Measurements from ENCODE around the gene ONECUT3.

ONECUT3 gene

DNA sequence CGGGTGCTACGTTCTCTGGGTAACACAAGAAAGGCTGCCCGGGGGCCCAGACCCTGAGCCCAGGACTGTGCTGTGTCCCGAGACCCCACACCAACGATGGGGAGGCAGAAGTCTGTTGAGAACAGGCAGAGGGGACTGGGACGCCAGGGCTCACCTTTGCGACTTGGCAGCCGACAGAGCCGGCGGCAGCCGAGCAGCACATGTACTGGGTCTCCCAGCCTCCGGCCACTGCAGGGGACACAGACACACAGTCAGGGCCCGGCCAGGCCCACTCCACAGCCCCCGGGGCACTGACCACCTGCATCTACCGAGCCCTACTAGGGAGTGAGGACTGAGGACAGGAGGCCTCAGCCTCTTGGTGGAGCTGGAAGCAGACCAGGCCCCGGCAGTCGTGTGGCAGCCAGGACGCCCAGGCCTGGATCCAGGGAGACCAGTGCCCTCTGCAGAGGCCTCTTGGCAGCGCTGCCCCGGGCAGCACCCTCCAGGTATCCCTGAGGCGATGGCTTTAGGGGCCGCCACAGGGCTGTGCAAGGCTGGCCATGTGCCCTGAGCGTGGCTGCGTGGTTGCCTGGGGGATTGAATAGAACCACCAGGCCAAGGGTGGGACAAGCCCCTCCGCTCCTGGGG lies 64.4 kb downstream of the ONECUT3 start:
- no peak for DNase-seq

DNA sequence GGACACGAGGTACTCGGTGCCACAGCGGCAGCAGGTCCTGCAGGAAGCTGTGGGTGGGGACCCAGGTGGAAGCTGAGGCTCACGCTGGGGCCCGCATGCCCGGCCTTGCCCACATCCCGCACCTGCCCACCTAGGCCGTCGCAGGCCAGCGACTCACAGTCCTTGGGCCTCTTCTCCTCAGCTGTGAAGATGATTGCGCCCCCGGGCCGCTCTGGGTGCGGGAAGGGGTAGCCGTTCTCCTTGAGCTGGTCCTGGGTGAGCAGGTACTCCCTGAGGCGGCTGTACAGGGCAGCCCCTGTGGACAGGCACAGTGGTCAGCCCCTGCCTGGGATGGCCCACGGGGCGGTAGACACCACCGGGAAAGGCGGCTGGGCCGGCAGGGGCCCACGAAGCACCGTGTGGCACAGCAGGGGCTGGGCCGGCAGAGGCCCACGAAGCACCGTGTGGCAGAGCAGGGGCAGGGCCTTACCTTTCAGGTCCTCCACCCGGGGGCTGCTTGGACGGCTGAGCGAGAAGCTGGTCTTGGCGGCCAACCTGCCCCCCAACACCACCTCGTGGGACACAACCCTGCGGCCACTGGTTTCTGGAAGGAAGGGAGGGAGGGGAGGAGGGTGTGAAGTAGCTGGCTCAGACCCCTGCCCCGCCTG lies 65.4 kb downstream of the ONECUT3 start:
- no peak for DNase-seq

DNA sequence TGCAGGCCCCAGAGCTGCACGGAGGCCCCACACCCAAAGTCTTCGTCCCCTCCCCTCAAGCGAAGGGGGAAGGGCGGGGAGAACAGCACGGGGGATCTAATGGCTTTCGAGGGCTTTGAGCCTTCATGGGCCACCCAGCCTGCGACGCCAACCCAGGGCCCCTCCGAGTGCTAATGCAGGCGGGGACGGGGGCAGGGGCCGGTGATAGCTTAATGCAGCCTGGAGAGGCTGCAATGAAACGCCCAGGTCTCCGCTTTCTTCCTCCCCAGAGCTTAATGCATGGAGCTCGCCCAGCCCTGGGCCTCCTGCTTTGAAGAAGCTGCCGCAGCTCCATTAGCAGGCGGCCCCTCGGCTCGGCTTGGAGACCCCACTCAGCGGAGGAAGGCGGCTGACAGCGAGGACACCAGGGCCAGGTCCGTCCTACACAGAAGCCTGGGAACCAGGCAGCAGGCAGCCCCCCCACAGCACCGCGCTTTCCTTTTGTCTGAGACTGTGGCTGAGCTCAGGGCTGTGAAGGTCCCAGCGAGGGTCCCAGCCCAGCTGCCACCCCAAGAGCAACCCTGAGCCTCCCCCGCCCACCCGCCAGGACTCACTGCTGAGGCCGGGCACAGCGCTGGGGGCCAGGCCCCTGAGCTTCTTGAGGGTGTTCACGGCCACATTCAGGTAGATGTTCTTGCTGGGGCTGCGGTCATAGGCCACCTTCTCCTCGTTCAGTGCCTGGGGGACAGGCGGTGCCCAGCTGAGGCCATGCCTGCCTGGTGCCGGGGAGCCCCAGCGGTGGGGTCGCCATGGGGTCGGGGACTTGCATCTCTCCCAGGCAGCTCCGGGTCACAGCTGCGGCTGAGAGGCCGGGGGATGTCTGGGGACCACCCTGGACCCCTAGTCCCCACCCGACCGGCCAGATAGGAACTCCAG lies 66.3 kb downstream of the ONECUT3 start:
- no peak for DNase-seq

DNA sequence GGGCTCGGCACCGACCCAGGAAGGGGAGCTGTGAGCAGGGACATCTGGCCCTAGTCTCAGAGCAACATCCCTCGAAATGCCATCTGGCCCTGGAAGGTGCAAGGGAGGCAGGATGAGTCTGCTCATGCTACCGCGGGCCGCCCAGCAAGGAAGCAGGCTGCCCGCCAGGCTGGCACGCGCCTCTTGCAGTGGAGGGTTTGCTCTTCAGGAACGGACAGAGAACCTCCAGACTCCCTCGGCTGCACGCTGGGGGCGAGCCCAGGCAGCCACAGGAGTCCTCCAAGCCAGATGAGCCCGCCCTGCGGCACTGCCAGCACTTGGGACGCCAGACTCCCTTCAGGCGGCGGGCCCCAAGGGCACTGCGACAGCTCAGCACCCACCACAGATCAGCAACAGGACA lies 68.9 kb downstream of the ONECUT3 start:
- no peak for DNase-seq

DNA sequence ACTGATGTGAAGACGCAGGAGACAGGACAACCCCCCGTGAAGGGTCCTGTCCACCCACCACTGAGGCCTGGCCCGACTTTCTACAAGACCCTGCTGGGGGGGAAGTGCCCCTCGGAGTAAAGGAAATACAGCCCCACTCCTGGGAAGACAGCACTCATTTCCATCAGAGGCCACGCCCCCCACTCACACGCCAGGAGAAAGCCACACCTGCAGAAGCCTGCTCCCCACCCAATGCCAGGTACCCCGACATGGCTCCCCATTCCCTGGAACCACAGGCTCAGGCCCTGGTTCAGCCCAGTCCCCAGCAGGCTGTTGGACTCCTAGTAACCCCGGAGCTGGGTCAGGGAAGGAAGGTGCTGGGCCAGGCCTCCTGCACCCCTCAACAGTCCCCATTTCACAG lies 69.7 kb downstream of the ONECUT3 start:
- no peak for DNase-seq

DNA sequence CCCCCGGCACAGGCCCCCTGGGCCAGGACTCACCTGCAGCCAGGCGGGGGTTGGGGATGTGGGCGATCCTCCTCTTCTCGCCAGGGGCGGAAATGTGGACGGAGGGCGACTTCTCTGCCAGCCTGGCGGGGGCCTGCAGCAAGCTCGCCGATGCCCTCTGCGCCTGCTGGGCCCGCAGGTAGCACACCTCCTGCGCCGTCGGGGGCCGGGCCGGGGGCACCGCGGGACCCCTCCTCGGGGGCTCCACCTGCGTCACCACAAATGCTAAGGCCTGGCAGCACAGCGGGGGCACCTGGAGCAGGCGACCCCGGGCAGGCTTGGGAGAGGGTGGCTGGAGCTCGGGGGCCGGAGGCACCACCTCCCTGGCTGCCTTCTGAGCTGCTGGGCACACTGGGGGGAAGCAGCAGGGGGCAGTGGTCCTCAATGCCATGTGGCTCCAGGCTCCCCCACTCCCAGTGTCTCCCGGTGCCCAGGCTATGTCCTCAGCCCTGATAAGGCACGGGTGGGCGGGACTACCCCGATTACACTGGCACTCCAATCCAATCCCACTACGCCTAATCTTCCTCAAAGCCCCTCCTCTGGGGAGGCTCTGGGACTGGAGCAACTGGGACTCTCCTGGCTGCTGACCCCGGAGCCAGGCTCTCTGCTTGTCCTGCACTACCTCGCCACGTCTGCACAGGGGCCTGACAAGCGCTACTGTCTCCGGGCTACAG lies 70.4 kb downstream of the ONECUT3 start:
- DNase-seq = no peak

DNA sequence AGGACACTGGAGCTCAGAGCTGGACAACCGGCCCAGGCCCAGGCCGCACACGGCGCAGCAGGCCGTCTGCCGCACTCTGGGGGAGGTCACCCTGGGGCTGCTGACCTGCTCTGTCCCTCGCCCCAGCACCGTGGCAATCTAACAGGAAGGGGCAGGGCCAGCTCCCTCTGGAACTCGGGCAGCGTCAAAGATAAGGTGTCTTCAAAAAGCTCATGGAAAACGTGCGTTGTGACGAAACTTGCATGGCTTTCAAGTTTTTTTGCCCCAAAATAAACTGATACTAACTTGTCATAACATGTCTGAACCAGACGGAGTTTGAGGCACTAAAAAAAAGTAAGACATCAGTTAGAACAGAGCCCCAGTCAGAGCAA lies 70.9 kb downstream of the ONECUT3 start:
- no peak for DNase-seq

DNA sequence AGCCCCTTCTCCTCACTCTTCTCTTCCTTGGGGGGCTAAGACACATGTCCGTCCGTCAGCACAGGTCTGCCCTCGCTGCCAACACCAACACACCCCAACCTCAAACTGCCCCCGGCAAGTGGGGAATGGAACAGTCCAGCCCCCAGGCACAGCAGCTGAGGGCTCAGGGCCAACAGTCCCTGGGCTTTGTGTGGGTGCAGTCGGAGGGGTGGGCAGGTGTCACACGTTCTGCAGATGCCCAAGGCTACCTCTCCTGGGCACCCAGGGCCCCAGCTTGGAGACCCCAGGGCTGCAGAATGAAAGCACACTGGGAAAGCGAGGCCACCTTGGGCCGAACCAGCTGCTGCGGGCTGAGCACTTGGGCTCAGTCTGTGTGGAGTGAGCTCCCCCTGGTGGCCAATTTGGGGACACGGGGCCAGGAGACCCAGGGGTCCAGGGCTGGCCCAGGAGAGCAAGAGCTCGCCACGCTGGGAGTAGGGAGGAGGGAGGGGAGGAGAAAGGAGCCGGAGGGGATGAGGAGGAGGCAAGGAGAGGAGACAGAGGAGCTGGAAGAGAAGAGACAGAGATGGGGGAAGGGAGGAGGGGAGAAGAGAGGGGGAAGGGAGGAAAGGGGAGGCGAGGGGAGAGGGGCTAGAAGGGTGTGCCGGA lies 72.7 kb downstream of the ONECUT3 start:
- DNase-seq = no peak

DNA sequence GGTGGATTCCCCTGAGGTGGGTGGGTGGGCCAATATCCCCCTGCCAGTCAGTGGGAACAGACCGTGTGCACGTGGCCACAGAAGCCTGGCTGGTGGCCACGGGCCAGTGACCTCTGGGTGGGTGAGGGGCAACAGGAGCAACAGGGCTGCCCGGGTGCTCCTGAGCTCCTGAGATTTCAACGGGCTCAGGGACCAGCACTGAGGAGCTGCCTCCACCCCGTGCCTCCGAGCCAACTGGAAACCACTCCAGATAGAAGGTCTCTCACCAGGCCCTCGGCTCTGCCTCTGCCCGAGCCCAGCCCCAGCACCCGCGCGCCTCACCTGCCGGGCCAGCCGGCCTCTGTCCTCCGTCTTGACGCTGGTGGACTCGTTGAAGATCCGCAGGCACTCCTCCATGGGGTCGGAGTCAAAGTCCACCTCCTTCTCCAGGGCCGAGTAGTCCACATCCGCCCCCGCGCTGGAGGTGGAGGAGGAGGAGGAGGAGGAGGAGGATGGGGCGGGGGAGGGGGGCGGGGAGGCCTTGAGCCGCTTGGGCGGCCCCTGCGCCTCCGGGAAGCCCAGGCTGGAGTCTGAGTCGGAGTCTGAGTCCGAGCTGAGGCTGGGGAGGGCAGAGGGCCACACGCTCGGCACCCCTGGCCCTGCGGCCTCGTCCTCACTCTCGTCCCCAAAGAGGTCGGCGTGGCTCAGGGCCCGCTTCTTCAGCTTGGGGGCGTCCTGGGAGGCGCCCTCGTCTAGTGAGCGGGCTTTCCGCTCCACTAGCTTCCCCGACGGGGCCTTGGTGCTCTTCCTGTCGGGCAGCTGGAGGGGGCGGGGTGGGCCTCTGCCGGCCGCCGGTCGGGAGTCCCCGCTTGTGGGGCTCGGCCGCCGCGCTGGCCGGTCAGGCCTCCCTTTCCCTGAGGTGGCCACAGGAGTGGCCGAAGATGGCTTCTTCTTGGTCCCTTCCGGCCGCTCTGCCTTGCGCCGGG lies 73.5 kb downstream of the ONECUT3 start:
- no peak for DNase-seq

DNA sequence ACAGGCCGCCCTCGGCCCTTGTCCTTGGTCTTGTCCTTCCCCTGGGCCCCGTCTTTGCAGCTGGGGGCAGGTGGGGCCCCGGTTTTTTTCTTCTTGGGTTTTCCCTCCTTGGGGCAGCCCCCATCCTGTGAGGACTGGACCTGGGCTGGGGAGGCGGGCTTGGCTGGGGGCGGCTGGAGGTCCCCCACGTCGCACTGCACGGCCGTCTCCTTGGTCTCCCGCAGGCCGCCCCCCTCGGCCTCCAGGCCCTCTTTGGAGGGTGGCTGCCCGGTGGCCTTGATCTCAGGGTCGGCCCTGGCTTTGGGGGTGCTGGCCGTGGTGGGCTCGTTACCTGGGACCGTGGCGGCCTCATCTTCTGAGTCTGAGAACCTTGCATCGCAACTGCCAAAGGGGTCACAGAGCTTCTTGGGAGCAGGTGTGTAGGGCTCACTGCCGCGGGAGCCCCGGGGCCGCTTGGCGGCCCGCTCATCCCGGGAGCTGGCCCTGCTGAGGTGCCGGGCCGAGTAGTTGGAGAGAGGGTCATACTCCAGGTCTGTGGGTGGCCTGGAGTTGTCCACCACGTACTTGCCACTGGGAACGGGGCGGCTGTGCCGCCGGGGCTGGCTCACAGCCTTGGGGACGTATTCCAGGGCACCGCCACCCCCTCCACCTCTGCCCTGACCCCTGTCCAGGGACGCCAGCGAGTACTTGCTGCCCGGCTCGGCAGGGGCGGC lies 74.4 kb downstream of the ONECUT3 start:
- DNase-seq = no peak

DNA sequence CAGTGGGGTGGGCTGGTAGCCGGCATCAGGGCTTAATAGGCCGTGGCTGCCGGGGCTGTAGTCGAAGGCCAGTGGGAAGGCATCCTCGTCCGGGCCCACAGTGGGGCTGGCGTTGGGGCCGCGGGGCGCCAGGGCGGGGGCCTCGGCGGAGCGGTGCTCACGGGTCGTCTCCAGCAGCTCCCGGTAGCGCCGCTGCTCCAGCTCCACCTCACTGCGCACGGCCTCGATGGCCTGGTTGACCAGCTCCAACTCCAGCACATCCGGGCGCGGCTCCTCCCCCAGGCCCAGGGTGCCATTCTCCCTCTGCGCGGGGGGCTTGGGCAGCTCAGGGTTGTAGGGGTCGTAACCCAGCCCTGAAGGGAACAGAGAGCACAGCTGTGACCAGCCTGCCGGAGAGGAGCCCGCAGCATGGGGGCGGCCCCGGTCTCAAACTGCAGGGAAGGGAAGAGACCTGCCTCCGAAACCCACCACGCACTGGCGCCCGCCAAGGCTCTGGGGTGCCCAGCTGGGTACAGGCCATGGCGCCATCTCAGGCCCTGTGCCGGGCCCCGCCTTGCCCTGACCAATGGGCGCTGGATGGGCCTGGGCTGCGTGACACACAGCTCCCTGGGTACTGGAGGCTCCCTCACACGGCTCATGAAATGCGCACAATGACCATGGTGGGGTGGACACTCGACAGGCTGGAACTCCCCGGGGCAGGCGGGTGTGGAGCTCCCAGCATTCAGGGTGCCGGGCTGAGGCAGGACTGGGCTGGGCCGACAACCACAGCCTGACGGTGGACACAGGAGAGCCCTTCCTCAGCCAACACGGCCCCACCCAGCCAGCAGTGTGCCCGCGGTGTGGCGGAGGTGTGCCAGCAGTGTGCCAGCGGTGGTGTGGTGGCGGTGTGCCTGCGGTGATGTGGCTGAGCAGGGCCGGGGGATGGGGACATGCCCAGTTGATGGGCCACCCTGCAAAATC lies 75.3 kb downstream of the ONECUT3 start:
- DNase-seq = no peak

DNA sequence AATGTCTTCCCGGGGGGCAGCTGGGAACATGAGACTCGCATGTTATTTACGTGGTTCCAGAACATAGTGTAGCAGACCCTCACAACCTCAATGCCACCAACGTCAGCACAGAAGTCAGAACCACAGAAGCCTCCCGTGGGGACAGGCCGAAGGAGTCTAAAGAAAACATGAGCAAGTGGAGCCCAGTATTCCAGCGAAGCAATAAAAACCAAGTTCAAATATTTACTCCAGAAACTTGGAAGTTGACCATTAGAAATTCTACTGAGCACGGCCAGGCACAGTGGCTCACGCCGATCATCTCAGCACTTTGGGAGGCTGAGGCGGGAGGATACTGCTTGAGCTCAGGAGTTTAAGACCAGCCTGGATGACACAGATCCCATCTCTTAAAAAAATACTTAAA lies 76.7 kb downstream of the ONECUT3 start:
- no peak for DNase-seq

DNA sequence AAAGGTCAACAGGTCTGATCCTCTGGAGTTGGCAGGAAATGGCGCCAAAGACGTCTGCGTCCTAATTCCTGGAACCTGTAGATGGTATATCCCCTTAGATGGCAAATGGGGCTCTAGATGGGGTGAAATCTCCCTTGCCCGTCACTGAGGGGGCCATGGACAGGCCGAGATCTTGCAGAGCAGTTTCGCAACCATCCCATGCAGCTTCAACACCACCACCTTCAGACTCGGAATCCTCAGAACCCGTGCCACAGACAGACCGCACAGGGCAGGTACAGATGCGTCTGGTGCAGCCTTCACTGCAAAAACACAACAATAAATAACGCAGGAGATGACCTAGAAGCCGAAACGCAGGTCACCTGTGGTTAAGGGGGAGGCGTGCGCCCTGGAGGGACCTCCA lies 77.3 kb downstream of the ONECUT3 start:
- DNase-seq = no peak

Data from SHP77 treated with DMSO at 0.1 percent for 48 hours (cell line).